Activated CD8-positive, alpha-beta memory T cell treated with anti-CD3 and anti-CD28 coated beads for 24 hours (primary cell): ENCODE data around the gene RANBP17.
"Not testable (repeated sequence)": the region's sequence is repeated elsewhere in the genome, so short reads cannot be mapped to it uniquely, and the experiment has no call there.

ENCODE experiments used
- DNase-seq: peaks from one replicate; pipeline ENCODE4 v3.0.0-alpha.2; 2020

The RANBP17 gene

GRCh38 chr5:171261361-171261760 is 399.5 kb downstream of the RANBP17 start:
- DNase-seq: no peak

- no peak for DNase-seq
Observed at GRCh38 chr5:171261904-171262303, 400.1 kb downstream of the RANBP17 start.

GRCh38 chr5:171263181-171263580 is 401.4 kb downstream of the RANBP17 start:
- DNase-seq: no peak

GRCh38 chr5:171264843-171265242 is 403.0 kb downstream of the RANBP17 start:
- no peak for DNase-seq

- DNase-seq: no peak
Observed at GRCh38 chr5:171268700-171269620, 407.1 kb downstream of the RANBP17 start.

GRCh38 chr5:171269717-171270116 is 407.9 kb downstream of the RANBP17 start:
- no peak for DNase-seq

GRCh38 chr5:171270136-171270535 is 408.3 kb downstream of the RANBP17 start:
- no peak for DNase-seq

- no peak for DNase-seq
Observed at GRCh38 chr5:171271798-171272197, 410.0 kb downstream of the RANBP17 start.

GRCh38 chr5:171272996-171273970 is 411.5 kb downstream of the RANBP17 start:
- DNase-seq: no peak

- no peak for DNase-seq
Observed at GRCh38 chr5:171275841-171276544, 414.2 kb downstream of the RANBP17 start.

- DNase-seq: no peak
Observed at GRCh38 chr5:171283753-171284152, 421.9 kb downstream of the RANBP17 start.

GRCh38 chr5:171285465-171285864 is 423.6 kb downstream of the RANBP17 start:
- no peak for DNase-seq

GRCh38 chr5:171288066-171288465 is 426.2 kb downstream of the RANBP17 start:
- no peak for DNase-seq

GRCh38 chr5:171291371-171291770 is 429.6 kb downstream of the RANBP17 start:
- DNase-seq: no peak

GRCh38 chr5:171295299-171295698 is 433.5 kb downstream of the RANBP17 start:
- DNase-seq: no peak

- DNase-seq: no peak
Observed at GRCh38 chr5:171295801-171296200, 434.0 kb downstream of the RANBP17 start.

- DNase-seq: not testable (repeated sequence)
Observed at GRCh38 chr5:171297941-171298340, 436.1 kb downstream of the RANBP17 start.

GRCh38 chr5:171299228-171299627 is 437.4 kb downstream of the RANBP17 start:
- no peak for DNase-seq

- no peak for DNase-seq
Observed at GRCh38 chr5:171299851-171300250, 438.0 kb downstream of the RANBP17 start.

- DNase-seq: no peak
Observed at GRCh38 chr5:171300358-171300757, 438.5 kb downstream of the RANBP17 start.

- DNase-seq: no peak
Observed at GRCh38 chr5:171306166-171306565, 444.3 kb downstream of the RANBP17 start.

GRCh38 chr5:171306781-171307591 is 445.2 kb downstream of the RANBP17 start:
- DNase-seq: no peak
